ENCODE measurements around the gene TTLL8. TPM values are rescaled to one million over a fixed set of nuclear protein-coding genes. Genes with fewer than 3 reads are reported as not detected.

Gene TTLL8
- total RNA-seq, 1 experiment from 2014 or later: not detected

DNA sequence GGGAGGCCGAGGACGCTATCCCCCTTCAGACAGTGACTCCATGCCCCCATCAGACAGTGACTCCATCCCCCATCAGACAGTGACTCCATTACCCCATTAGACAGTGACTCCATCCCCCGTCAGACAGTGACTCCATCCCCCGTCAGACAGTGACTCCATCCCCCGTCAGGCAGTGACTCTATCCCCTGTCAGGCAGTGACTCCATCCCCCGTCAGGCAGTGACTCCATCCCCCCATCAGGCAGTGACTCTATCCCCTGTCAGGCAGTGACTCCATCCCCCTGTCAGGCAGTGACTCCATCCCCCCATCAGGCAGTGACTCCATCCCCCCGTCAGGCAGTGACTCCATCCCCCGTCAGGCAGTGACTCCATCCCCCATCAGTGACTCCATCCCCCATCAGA lies 9.1 kb upstream of the TTLL8 start:
- intact Hi-C loops (cut with micrococcal nuclease): no loop called here
- CTCF ChIA-PET: no interaction called here
- H4K20me1 ChIP-seq (ENCODE audit: insufficient read depth): no peaks in the 10 kb centered on the region
- H3K27me3 ChIP-seq (ENCODE audit: insufficient read depth, low read length): no peaks in the 10 kb centered on the region
- no TSS peak for BruUV-seq (replicated peaks)
- DNase-seq (ENCODE audit: low read depth, low spot score) (no peak), ATAC-seq (no peak)
- H2AFZ ChIP-seq (ENCODE audit: low read depth, low read length, poor library complexity, severe bottlenecking): no peak overlapping the region
- no peaks in the 10 kb centered on the region for H3K36me3 ChIP-seq (ENCODE audit: control insufficient read depth in 1 of 2, insufficient read depth in 2 of 2, low read length in 2 of 2)
- H3K9ac ChIP-seq (ENCODE audit: low read length): no peak overlapping the region
- H3K27ac ChIP-seq (ENCODE audit: low read depth, low read length): no peak overlapping the region
- no peaks in the 10 kb centered on the region for H3K9me3 ChIP-seq (ENCODE audit: control insufficient read depth in 1 of 2, insufficient read depth in 1 of 2, low read depth in 1 of 2, low read length in 2 of 2)
- H3K4me3 ChIP-seq (replicated peaks in 1 of 2; ENCODE audit: low read depth in 1 of 2, low read length in 2 of 2): no peak overlapping the region
- no peaks in the 10 kb centered on the region for H3K9me2 ChIP-seq (ENCODE audit: insufficient read depth)
- no peaks in the 10 kb centered on the region for H3K79me2 ChIP-seq (ENCODE audit: insufficient read depth, low read length)
- TF ChIP-seq, protein P1, sequence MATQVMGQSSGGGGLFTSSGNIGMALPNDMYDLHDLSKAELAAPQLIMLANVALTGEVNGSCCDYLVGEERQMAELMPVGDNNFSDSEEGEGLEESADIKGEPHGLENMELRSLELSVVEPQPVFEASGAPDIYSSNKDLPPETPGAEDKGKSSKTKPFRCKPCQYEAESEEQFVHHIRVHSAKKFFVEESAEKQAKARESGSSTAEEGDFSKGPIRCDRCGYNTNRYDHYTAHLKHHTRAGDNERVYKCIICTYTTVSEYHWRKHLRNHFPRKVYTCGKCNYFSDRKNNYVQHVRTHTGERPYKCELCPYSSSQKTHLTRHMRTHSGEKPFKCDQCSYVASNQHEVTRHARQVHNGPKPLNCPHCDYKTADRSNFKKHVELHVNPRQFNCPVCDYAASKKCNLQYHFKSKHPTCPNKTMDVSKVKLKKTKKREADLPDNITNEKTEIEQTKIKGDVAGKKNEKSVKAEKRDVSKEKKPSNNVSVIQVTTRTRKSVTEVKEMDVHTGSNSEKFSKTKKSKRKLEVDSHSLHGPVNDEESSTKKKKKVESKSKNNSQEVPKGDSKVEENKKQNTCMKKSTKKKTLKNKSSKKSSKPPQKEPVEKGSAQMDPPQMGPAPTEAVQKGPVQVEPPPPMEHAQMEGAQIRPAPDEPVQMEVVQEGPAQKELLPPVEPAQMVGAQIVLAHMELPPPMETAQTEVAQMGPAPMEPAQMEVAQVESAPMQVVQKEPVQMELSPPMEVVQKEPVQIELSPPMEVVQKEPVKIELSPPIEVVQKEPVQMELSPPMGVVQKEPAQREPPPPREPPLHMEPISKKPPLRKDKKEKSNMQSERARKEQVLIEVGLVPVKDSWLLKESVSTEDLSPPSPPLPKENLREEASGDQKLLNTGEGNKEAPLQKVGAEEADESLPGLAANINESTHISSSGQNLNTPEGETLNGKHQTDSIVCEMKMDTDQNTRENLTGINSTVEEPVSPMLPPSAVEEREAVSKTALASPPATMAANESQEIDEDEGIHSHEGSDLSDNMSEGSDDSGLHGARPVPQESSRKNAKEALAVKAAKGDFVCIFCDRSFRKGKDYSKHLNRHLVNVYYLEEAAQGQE (IDR thresholded peaks at IDR 0.05; ENCODE audit: low read depth): no peak
- TF ChIP-seq SIN3A (IDR thresholded peaks at IDR 0.05; ENCODE audit: low read depth): no peak
- no peak for TF ChIP-seq ZFX (IDR thresholded peaks at IDR 0.05)
- no peak for TF ChIP-seq CEBPB (IDR thresholded peaks at IDR 0.05; ENCODE audit: low read depth)
- no peak for TF ChIP-seq ZNF274 (IDR thresholded peaks at IDR 0.05; ENCODE audit: low read depth, low read length)
- RAD21 ChIA-PET (ENCODE audit: low non-redundant PET in 1 of 2, low total read pairs in 2 of 2, uncharacterized antibody in 2 of 2, unreplicated experiment in 2 of 2): no interaction called here
- H3K4me1 ChIP-seq (ENCODE audit: control insufficient read depth in 1 of 2, insufficient read depth in 2 of 2, low read length in 2 of 2): peaks cover 0 to 3% of the 10 kb centered on the region in 2 experiments; a peak in 1 of 4 replicates
- H3K4me2 ChIP-seq (ENCODE audit: low read length): no peak overlapping the region
- POLR2A ChIA-PET: no interaction called here

DNA sequence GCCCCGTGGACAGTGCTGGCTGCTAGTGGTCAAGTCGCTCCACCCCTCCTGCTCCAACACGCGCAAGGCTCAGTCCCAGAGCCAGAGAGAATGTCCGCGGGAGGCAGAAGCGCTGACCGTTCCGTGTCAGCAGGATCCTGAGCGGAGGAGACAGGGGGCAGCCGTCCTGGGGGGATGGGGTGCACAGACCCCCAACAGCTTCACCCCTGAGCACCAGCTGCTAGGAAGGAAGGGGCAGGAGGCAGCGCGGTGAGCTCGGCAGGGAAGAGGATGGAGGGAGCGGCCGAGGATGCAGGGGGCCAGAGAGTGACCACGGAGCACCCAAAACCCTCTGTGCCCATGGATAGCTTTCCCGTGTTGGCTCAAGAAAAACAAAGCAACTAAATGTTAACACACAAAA lies 6.4 kb upstream of the TTLL8 start:
- no peak overlapping the region for H3K9ac ChIP-seq (ENCODE audit: low read length)
- no peak for ATAC-seq
- H3K4me2 ChIP-seq (ENCODE audit: low read length): no peak overlapping the region
- RAD21 ChIA-PET (ENCODE audit: low non-redundant PET in 1 of 2, low total read pairs in 2 of 2, uncharacterized antibody in 2 of 2, unreplicated experiment in 2 of 2): no interaction called here
- H3K27me3 ChIP-seq (ENCODE audit: insufficient read depth, low read length): no peaks in the 10 kb centered on the region
- CTCF ChIA-PET: no interaction called here
- no peaks in the 10 kb centered on the region for H3K79me2 ChIP-seq (ENCODE audit: insufficient read depth, low read length)
- DNase-seq (ENCODE audit: low read depth, low spot score): no peak
- no peak overlapping the region for H3K27ac ChIP-seq (ENCODE audit: low read depth, low read length)
- H3K9me2 ChIP-seq (ENCODE audit: insufficient read depth): no peaks in the 10 kb centered on the region
- no peak overlapping the region for H2AFZ ChIP-seq (ENCODE audit: low read depth, low read length, poor library complexity, severe bottlenecking)
- intact Hi-C loops (cut with micrococcal nuclease): no loop called here
- POLR2A ChIA-PET: no interaction called here
- no peaks in the 10 kb centered on the region for H3K9me3 ChIP-seq (ENCODE audit: control insufficient read depth in 1 of 2, insufficient read depth in 1 of 2, low read depth in 1 of 2, low read length in 2 of 2)
- TF ChIP-seq YY1 (IDR thresholded peaks at IDR 0.05; ENCODE audit: extremely low read depth, insufficient replicate concordance, low read depth, low read length): no peak
- BruUV-seq (replicated peaks): no TSS peak
- no peaks in the 10 kb centered on the region for H3K36me3 ChIP-seq (ENCODE audit: control insufficient read depth in 1 of 2, insufficient read depth in 2 of 2, low read length in 2 of 2)
- H3K4me3 ChIP-seq (replicated peaks in 1 of 2; ENCODE audit: low read depth in 1 of 2, low read length in 2 of 2): no peak overlapping the region
- no peaks in the 10 kb centered on the region for H4K20me1 ChIP-seq (ENCODE audit: insufficient read depth)
- H3K4me1 ChIP-seq (ENCODE audit: control insufficient read depth in 1 of 2, insufficient read depth in 2 of 2, low read length in 2 of 2): no peaks in the 10 kb centered on the region

All from HCT116 (cell line).